ENCODE measurements around the gene DDX6. TPM values are rescaled to one million over a fixed set of nuclear protein-coding genes. Genes with fewer than 3 reads are reported as not detected.
A peak's percentile ranks its signal among the peaks of the same experiment; 100 is the strongest.

Gene DDX6
- total and polyA plus RNA-seq, 10 donors: 36.3 to 206 (median 167) TPM

DNA sequence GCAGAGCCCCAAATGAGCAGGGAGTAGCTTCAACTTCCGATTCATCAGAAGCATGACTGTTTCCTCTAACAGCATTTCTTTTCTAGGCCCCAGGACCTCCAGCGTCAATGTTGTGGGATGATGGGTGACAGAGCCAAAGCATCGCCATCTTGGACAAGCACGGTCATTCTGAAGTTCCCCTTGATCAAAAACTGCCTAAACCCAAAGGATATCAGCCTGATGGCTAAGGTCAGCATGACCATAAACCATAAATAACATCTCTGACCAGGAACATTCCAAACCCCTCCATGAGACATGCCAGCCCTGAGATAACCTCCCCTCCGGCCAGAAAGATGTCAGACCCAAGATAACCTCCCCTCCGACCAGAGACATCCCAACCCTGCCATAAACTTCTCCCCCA is 82.7 kb downstream of the DDX6 start:
- 78 to 93% (median 88%) methylated on average over 6 of the region's 6 CpGs for WGBS, 5 donors
- H3K4me3 ChIP-seq: no peak overlapping the region
- H3K27me3 ChIP-seq (replicated peaks in 1 of 7): peaks cover 0 to 5% (median 0%) of the 10 kb centered on the region in 7 donors
- H3K36me3 ChIP-seq: no peaks in the 10 kb centered on the region
- intact Hi-C loops (cut with DNase I; ENCODE audit: low total_unique reads): no loop called here
- peaks cover 7 to 29% (median 12%) of the 10 kb centered on the region in 6 donors for H3K4me1 ChIP-seq
- TF ChIP-seq POLR2AphosphoS5 (IDR thresholded peaks at IDR 0.05): no peak
- TF ChIP-seq POLR2A (IDR thresholded peaks at IDR 0.05): no peak
- TF ChIP-seq, protein P1, sequence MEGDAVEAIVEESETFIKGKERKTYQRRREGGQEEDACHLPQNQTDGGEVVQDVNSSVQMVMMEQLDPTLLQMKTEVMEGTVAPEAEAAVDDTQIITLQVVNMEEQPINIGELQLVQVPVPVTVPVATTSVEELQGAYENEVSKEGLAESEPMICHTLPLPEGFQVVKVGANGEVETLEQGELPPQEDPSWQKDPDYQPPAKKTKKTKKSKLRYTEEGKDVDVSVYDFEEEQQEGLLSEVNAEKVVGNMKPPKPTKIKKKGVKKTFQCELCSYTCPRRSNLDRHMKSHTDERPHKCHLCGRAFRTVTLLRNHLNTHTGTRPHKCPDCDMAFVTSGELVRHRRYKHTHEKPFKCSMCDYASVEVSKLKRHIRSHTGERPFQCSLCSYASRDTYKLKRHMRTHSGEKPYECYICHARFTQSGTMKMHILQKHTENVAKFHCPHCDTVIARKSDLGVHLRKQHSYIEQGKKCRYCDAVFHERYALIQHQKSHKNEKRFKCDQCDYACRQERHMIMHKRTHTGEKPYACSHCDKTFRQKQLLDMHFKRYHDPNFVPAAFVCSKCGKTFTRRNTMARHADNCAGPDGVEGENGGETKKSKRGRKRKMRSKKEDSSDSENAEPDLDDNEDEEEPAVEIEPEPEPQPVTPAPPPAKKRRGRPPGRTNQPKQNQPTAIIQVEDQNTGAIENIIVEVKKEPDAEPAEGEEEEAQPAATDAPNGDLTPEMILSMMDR (IDR thresholded peaks at IDR 0.05 in 8 of 11, conservative IDR thresholded peaks at IDR 0.05 in 3 of 11): no peak
- no peak overlapping the region for H3K27ac ChIP-seq
- no peak for DNase-seq
- H3K9me3 ChIP-seq: no peaks in the 10 kb centered on the region

DNA sequence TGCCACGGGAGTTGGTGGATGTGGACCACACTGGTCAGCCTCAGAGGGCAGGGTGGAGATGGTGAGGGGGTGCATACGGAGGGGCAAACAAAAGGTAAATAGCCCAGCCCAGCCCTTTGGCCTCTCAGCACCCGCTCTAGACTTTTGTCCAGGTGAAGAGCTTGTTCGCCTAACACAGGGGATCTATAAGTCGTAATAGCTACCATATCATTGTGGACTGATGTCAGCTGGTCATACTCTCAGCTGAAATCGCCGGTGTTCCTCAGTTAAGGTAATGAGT is 84.5 kb downstream of the DDX6 start:
- no peak for DNase-seq
- H3K4me3 ChIP-seq: no peak overlapping the region
- intact Hi-C loops (cut with DNase I; ENCODE audit: low total_unique reads): no loop called here
- H3K27me3 ChIP-seq (replicated peaks in 1 of 7): peaks cover 0 to 5% (median 0%) of the 10 kb centered on the region in 7 donors
- 90 to 96% (median 92%) methylated on average over 7 of the region's 7 CpGs for WGBS, 5 donors
- no peaks in the 10 kb centered on the region for H3K9me3 ChIP-seq
- no peak overlapping the region for H3K27ac ChIP-seq
- peaks cover 7 to 33% (median 12%) of the 10 kb centered on the region in 6 donors for H3K4me1 ChIP-seq
- TF ChIP-seq POLR2A (IDR thresholded peaks at IDR 0.05) (no peak), POLR2AphosphoS5 (IDR thresholded peaks at IDR 0.05) (no peak)
- TF ChIP-seq, protein P1 (IDR thresholded peaks at IDR 0.05 in 8 of 11, conservative IDR thresholded peaks at IDR 0.05 in 3 of 11): no peak
- no peaks in the 10 kb centered on the region for H3K36me3 ChIP-seq

DNA sequence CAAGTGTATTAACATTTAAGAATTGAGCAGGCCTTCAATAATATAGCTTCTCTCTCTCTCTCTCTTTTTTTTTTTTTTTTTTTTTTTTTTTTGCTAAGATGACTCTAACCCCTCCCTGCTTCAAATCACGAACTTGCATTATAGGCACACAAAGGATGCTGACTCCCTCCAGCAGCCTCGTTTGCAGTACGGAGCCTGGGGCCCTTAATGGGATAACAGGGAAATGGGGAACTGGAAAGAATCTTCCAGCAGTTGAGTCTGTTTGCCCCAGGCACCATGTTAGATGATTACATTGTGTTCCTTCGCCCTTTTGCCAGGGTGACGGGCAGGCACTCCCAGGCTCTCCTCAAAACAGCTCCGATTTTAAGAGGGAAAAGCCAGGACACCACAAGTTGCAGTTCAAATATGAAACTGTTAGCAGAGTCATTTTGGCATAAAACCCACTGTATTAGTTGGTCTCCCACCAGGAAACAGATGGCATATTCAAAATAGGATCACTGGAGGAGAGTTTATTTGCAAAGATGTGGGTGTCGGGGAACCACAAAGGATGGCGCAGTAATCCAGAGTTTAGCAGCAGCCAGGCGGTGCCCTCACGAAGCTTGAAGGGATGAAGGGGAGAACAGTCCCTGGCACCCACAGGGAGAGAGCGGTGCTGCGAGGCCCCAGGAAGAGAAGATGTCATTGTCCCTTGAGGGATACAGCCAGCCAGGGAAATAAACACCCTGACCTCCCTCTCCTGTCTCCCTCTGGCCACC is 85.0 kb downstream of the DDX6 start:
- Histone ChIP-seq H3K4me3 (no peak overlapping the region), H3K4me1 (peaks cover 7 to 33% (median 12%) of the 10 kb centered on the region in 6 donors), H3K27ac (no peak overlapping the region), H3K27me3 (replicated peaks in 1 of 7) (peaks cover 0 to 5% (median 0%) of the 10 kb centered on the region in 7 donors), H3K36me3 (no peaks in the 10 kb centered on the region), H3K9me3 (no peaks in the 10 kb centered on the region)
- no peak for DNase-seq
- TF ChIP-seq POLR2AphosphoS5 (IDR thresholded peaks at IDR 0.05) (no peak), POLR2A (IDR thresholded peaks at IDR 0.05) (no peak)
- TF ChIP-seq, protein P1 (IDR thresholded peaks at IDR 0.05 in 8 of 11, conservative IDR thresholded peaks at IDR 0.05 in 3 of 11): no peak
- intact Hi-C loops (cut with DNase I; ENCODE audit: low total_unique reads): no loop called here
- WGBS, 5 donors: 42 to 59% (median 48%) methylated on average over 12 of the region's 12 CpGs

DNA sequence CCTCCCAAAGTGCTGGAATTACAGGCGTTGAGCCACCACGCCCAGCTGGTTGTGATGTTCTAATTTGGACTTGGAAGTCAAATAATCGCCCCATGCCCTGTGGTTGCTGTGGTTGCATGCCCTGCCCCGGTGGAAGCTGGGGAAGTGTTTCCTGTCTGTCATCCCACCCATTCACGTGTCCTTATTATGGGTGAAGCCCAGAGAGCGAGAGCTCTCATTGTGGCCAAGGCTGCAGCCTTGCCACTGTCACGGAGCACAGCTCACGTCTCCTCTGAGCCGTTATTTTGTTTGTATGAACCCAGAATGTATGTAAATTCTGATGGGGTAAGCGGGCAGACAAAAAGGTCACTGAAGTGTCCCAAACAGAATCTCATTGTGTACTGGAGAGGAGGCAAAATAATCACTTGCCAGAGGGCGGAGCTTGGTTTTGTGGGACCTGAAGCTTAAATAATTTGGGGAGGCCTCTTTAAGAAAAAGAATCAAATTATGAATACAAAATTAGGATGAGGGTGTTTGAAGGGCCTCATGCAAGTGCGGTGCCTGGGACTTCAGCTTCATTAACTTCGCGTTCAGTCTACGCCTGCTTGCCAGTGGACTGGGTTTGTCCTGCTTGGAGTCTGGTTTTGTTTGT is 85.7 kb downstream of the DDX6 start:
- no peak for TF ChIP-seq POLR2A (IDR thresholded peaks at IDR 0.05)
- peak in 2 of 3 donors; percentile 63 to 73 for TF ChIP-seq POLR2AphosphoS5 (IDR thresholded peaks at IDR 0.05)
- TF ChIP-seq, protein P1 (IDR thresholded peaks at IDR 0.05 in 8 of 11, conservative IDR thresholded peaks at IDR 0.05 in 3 of 11): no peak
- peaks cover 0 to 5% (median 0%) of the 10 kb centered on the region in 7 donors for H3K27me3 ChIP-seq (replicated peaks in 1 of 7)
- peaks cover 7 to 37% (median 12%) of the 10 kb centered on the region in 6 donors for H3K4me1 ChIP-seq
- no peak overlapping the region for H3K4me3 ChIP-seq
- no peaks in the 10 kb centered on the region for H3K36me3 ChIP-seq
- no peak for DNase-seq
- peaks cover 0 to 7% (median 6%) of the 10 kb centered on the region in 8 donors for H3K9me3 ChIP-seq
- WGBS, 5 donors: 26 to 34% (median 29%) methylated on average over 13 to 15 of the region's 15 CpGs
- H3K27ac ChIP-seq: peak overlapping the region in 5 of 8 donors; percentile 3 to 51 (median 43)
- intact Hi-C loops (cut with DNase I; ENCODE audit: low total_unique reads): no loop called here
